Measurements from ENCODE around the gene SF3B6. TPM values are rescaled to one million over a fixed set of nuclear protein-coding genes. Genes with fewer than 3 reads are reported as not detected.

The SF3B6 gene
- polyA plus RNA-seq, 2 of the 4 experiments (the other 2 are of a cell fraction), result 244 to 315 TPM

- no peak overlapping the region for H3K4me3 ChIP-seq
- H3K4me2 ChIP-seq, result peak overlapping the region; percentile 19; the same call in 1 of the 3 replicates
- CTCF ChIA-PET, result interaction anchor here (0.6 to 6.3 kb wide), 10 partner anchors 12 to 236 kb away, joined by 3 to 43 read pairs (median 4); partner anchors contain the start of genes ATAD2B, TP53I3 and WDCP
- peak overlapping the region; percentile 45 to 60; a peak in 5 of 6 replicates for H3K27ac ChIP-seq
- 65% methylated on average over 19 of the region's 19 CpGs for WGBS (ENCODE audit: missing lambda C conversion rate)
- ATAC-seq, result peak; percentile 45 to 77
- FAIRE-seq, result no peak
- no peak for TF ChIP-seq ZNF302 (CRISPR knock-in tag; IDR thresholded peaks at IDR 0.05)
- TF ChIP-seq, protein P1, sequence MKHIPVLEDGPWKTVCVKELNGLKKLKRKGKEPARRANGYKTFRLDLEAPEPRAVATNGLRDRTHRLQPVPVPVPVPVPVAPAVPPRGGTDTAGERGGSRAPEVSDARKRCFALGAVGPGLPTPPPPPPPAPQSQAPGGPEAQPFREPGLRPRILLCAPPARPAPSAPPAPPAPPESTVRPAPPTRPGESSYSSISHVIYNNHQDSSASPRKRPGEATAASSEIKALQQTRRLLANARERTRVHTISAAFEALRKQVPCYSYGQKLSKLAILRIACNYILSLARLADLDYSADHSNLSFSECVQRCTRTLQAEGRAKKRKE (CRISPR knock-in tag; IDR thresholded peaks at IDR 0.05; ENCODE audit: low read depth), result no peak
- no peak for TF ChIP-seq HOXB5 (CRISPR knock-in tag; IDR thresholded peaks at IDR 0.05)
- no peak for TF ChIP-seq NFE2L2 (conservative IDR thresholded peaks at IDR 0.05; ENCODE audit: low read length)
- no peak for TF ChIP-seq RNF2 (IDR thresholded peaks at IDR 0.05; ENCODE audit: borderline replicate concordance, low read depth)
- TF ChIP-seq POLR2A (IDR thresholded peaks at IDR 0.05; ENCODE audit: low read length), result no peak
- no peak for TF ChIP-seq BHLHE40 (IDR thresholded peaks at IDR 0.05; ENCODE audit: low read depth, low read length)
- no peak for TF ChIP-seq EHMT2 (IDR thresholded peaks at IDR 0.05; ENCODE audit: low read depth)
- TF ChIP-seq, protein P2, sequence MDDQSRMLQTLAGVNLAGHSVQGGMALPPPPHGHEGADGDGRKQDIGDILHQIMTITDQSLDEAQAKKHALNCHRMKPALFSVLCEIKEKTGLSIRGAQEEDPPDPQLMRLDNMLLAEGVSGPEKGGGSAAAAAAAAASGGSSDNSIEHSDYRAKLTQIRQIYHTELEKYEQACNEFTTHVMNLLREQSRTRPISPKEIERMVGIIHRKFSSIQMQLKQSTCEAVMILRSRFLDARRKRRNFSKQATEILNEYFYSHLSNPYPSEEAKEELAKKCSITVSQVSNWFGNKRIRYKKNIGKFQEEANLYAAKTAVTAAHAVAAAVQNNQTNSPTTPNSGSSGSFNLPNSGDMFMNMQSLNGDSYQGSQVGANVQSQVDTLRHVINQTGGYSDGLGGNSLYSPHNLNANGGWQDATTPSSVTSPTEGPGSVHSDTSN (IDR thresholded peaks at IDR 0.05), result no peak
- TF ChIP-seq ESRRA (IDR thresholded peaks at IDR 0.05; ENCODE audit: borderline replicate concordance, low read length), result no peak
- no peak for TF ChIP-seq NR3C1 (IDR thresholded peaks at IDR 0.05)
- TF ChIP-seq JUN (IDR thresholded peaks at IDR 0.05), result no peak
- no peak for TF ChIP-seq SREBF2 (IDR thresholded peaks at IDR 0.05)
- no peak for TF ChIP-seq MAZ (IDR thresholded peaks at IDR 0.05; ENCODE audit: borderline replicate concordance, low read depth, low read length)
- TF ChIP-seq TFCP2L1 (CRISPR knock-in tag; IDR thresholded peaks at IDR 0.05), result no peak
- TF ChIP-seq HOXA7 (CRISPR knock-in tag; IDR thresholded peaks at IDR 0.05), result no peak
- no peak for TF ChIP-seq RFX5 (IDR thresholded peaks at IDR 0.05)
- no peak for TF ChIP-seq FOSB (CRISPR knock-in tag; IDR thresholded peaks at IDR 0.05)
- no peak for TF ChIP-seq RCOR1 (IDR thresholded peaks at IDR 0.05; ENCODE audit: low read depth, low read length)
- TF ChIP-seq KDM1A (IDR thresholded peaks at IDR 0.05; ENCODE audit: low read depth), result no peak
- peak; percentile 52 to 70; a peak in 4 of 5 replicates for TF ChIP-seq RAD21 (conservative IDR thresholded peaks at IDR 0.05 in 1 of 2, IDR thresholded peaks at IDR 0.05 in 1 of 2)
- TF ChIP-seq CHD4 (IDR thresholded peaks at IDR 0.05; ENCODE audit: borderline replicate concordance), result no peak
- TF ChIP-seq E2F6 (IDR thresholded peaks at IDR 0.05; ENCODE audit: borderline replicate concordance, low read depth), result no peak
- no peak for TF ChIP-seq ZFP36 (IDR thresholded peaks at IDR 0.05; ENCODE audit: borderline replicate concordance, partially characterized antibody)
- TF ChIP-seq FOXS1 (CRISPR knock-in tag; IDR thresholded peaks at IDR 0.05), result no peak
- no peak for TF ChIP-seq HDAC2 (IDR thresholded peaks at IDR 0.05)
- peak; percentile 43; the same call in 1 of the 3 replicates for TF ChIP-seq SMC3 (IDR thresholded peaks at IDR 0.05)
- TF ChIP-seq NPAS2 (CRISPR knock-in tag; IDR thresholded peaks at IDR 0.05; ENCODE audit: borderline replicate concordance), result no peak
- TF ChIP-seq CHD2 (IDR thresholded peaks at IDR 0.05; ENCODE audit: low read length, partially characterized antibody), result peak; percentile 22
- TF ChIP-seq, protein P3, sequence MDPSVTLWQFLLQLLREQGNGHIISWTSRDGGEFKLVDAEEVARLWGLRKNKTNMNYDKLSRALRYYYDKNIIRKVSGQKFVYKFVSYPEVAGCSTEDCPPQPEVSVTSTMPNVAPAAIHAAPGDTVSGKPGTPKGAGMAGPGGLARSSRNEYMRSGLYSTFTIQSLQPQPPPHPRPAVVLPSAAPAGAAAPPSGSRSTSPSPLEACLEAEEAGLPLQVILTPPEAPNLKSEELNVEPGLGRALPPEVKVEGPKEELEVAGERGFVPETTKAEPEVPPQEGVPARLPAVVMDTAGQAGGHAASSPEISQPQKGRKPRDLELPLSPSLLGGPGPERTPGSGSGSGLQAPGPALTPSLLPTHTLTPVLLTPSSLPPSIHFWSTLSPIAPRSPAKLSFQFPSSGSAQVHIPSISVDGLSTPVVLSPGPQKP (IDR thresholded peaks at IDR 0.05; ENCODE audit: low read depth, low read length), result no peak
- TF ChIP-seq FOSL2 (IDR thresholded peaks at IDR 0.05), result no peak
- 0 out of 2 replicates have a peak, but pooled peaks have one; percentile 2 for TF ChIP-seq FOSL2 (CRISPR knock-in tag; IDR thresholded peaks at IDR 0.05)
- TF ChIP-seq GATA3 (IDR thresholded peaks at IDR 0.05; ENCODE audit: borderline replicate concordance), result no peak
- TF ChIP-seq CBX8 (IDR thresholded peaks at IDR 0.05), result no peak
- TF ChIP-seq, protein P4, sequence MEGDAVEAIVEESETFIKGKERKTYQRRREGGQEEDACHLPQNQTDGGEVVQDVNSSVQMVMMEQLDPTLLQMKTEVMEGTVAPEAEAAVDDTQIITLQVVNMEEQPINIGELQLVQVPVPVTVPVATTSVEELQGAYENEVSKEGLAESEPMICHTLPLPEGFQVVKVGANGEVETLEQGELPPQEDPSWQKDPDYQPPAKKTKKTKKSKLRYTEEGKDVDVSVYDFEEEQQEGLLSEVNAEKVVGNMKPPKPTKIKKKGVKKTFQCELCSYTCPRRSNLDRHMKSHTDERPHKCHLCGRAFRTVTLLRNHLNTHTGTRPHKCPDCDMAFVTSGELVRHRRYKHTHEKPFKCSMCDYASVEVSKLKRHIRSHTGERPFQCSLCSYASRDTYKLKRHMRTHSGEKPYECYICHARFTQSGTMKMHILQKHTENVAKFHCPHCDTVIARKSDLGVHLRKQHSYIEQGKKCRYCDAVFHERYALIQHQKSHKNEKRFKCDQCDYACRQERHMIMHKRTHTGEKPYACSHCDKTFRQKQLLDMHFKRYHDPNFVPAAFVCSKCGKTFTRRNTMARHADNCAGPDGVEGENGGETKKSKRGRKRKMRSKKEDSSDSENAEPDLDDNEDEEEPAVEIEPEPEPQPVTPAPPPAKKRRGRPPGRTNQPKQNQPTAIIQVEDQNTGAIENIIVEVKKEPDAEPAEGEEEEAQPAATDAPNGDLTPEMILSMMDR (IDR thresholded peaks at IDR 0.05), result peak; percentile 41
- no peaks in the 10 kb centered on the region for H3K9me3 ChIP-seq
- POLR2A ChIA-PET, result interaction anchor here (0.6 to 1.9 kb wide), 2 partner anchors 34 to 63 kb away, joined by 4 to 8 read pairs; partner anchors contain the start of gene TP53I3
- peaks cover 47% of the 10 kb centered on the region for H3K4me1 ChIP-seq
- peak; percentile 35 to 57 for DNase-seq (ENCODE audit: low read depth in 1 of 2, low spot score in 1 of 2)
These were observed 54.8 kb downstream of the SF3B6 start for GRCh38 chr2:24021122-24021998.
